ENCODE measurements around the gene MMP23B.

The MMP23B gene

DNA sequence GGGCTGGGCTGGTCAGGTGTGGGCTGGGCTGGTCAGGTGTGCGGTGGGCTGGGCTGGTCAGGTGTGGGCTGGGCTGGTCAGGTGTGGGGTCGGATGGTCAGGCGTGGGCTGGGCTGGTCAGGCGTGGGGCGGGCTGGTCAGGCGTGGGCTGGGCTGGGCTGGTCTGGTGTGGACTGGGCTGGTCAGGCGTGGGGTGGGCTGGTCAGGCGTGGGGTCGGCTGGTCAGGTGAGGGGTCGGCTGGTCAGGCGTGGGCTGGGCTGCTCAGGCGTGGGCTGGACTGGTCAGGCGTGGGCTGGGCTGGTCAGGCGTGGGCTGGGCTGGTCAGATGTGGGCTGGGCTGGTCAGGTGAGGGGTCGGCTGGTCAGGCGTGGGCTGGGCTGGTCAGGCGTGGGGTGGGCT, 26.2 kb upstream of the MMP23B start:
- peaks cover 28% of the 10 kb centered on the region for H3K27me3 Mint-ChIP-seq (ENCODE audit: low read depth)
- H3K36me3 Mint-ChIP-seq (ENCODE audit: low read depth): no peaks in the 10 kb centered on the region
- peaks cover 5% of the 10 kb centered on the region for H3K4me1 Mint-ChIP-seq
- no peak overlapping the region for H3K27ac Mint-ChIP-seq
- H3K9me3 Mint-ChIP-seq: no peaks in the 10 kb centered on the region
- TF ChIP-seq CTCF (IDR thresholded peaks at IDR 0.05; ENCODE audit: unreplicated experiment in 3 of 3): no peak
- no peak overlapping the region for H3K4me3 Mint-ChIP-seq

DNA sequence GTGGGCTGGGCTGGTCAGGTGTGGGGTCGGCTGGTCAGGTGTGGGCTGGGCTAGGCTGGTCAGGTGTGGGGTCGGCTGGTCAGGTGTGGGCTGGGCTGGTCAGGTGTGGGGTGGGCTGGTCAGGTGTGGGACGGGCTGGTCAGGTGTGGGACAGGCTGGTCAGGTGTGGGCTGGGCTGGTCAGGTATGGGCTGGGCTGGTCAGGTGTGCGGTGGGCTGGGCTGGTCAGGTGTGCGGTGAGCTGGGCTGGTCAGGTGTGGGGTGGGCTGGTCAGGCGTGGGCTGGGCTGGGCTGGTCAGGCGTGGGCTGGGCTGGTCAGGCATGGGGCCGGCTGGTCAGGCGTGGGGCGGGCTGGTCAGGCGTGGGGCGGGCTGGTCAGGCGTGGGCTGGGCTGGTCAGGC, 25.7 kb upstream of the MMP23B start:
- H3K9me3 Mint-ChIP-seq: no peaks in the 10 kb centered on the region
- H3K27ac Mint-ChIP-seq: no peak overlapping the region
- no peaks in the 10 kb centered on the region for H3K36me3 Mint-ChIP-seq (ENCODE audit: low read depth)
- no peak for TF ChIP-seq CTCF (IDR thresholded peaks at IDR 0.05; ENCODE audit: unreplicated experiment in 3 of 3)
- H3K4me1 Mint-ChIP-seq: peaks cover 11% of the 10 kb centered on the region
- no peak overlapping the region for H3K4me3 Mint-ChIP-seq
- H3K27me3 Mint-ChIP-seq (ENCODE audit: low read depth): peaks cover 24% of the 10 kb centered on the region

GRCh38 chr1:1609822-1610485, 22.0 kb upstream of the MMP23B start:
- H3K27ac Mint-ChIP-seq: no peak overlapping the region
- no peak overlapping the region for H3K4me3 Mint-ChIP-seq
- no peaks in the 10 kb centered on the region for H3K9me3 Mint-ChIP-seq
- H3K4me1 Mint-ChIP-seq: peaks cover 32% of the 10 kb centered on the region
- no peak for TF ChIP-seq CTCF (IDR thresholded peaks at IDR 0.05; ENCODE audit: unreplicated experiment in 3 of 3)
- H3K36me3 Mint-ChIP-seq (ENCODE audit: low read depth): no peaks in the 10 kb centered on the region
- no peaks in the 10 kb centered on the region for H3K27me3 Mint-ChIP-seq (ENCODE audit: low read depth)

DNA sequence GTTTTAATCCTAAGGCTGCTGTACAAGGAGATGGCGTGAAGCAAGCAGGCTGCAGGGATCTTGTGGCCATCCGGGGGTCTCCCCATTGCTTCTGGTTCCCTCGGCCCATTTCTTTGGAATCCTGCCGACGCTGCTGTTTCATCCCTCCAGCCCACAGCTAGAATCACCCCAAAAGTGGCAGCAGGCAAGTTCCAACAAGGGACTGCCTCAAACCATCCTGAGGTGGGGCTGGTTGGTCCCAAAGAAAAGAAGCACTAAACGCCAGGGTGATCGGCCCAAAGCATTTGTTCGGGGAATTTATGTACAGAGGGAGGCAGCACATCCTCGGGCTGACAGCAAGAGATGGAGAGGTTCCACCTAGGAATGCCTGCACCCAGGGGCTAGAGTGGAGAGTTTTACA, 21.2 kb upstream of the MMP23B start:
- Mint-ChIP-seq H3K27ac (peak overlapping the region in 2 of 3 experiments; percentile 80 to 82), H3K4me1 (peaks cover 32% of the 10 kb centered on the region), H3K9me3 (no peaks in the 10 kb centered on the region), H3K36me3 (ENCODE audit: low read depth) (no peaks in the 10 kb centered on the region), H3K27me3 (ENCODE audit: low read depth) (no peaks in the 10 kb centered on the region), H3K4me3 (peak overlapping the region; percentile 48 to 71 (median 67))
- no peak for TF ChIP-seq CTCF (IDR thresholded peaks at IDR 0.05; ENCODE audit: unreplicated experiment in 3 of 3)

- no peaks in the 10 kb centered on the region for H3K9me3 Mint-ChIP-seq
- H3K27me3 Mint-ChIP-seq (ENCODE audit: low read depth): no peaks in the 10 kb centered on the region
- peaks cover 32% of the 10 kb centered on the region for H3K4me1 Mint-ChIP-seq
- H3K4me3 Mint-ChIP-seq: peak overlapping the region; percentile 53 to 76 (median 75)
- no peak for TF ChIP-seq CTCF (IDR thresholded peaks at IDR 0.05; ENCODE audit: unreplicated experiment in 3 of 3)
- H3K36me3 Mint-ChIP-seq (ENCODE audit: low read depth): no peaks in the 10 kb centered on the region
- peak overlapping the region in 2 of 3 experiments; percentile 31 to 32 for H3K27ac Mint-ChIP-seq
Observed at GRCh38 chr1:1612104-1612400, 19.9 kb upstream of the MMP23B start.

DNA sequence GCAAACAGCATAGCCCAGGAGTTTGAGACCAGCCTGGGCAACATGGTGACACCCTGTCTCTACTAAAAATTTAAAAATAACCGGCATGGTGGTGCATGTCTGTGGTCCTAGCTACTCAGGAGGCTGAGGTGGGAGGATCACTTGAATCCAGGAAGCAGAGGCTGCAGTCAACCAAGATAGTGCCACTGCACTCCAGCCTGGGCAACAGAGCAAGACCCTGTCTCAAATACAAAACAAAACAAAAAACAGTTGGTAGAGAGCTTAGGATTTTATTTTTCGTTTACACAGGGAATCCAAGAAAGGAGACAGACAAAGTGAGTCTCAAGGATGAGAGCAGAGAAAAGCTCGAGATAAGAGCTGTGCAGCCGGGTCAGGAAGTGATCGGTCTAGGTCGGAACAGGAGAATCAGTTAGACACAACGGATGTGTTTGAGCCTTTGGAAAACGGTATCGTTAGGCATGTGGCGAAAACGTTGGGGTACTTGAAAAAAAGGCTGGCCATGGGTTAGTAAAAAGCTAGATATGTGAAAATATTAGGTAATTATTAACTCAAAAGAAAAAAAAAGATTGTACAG, 18.4 kb upstream of the MMP23B start:
- Mint-ChIP-seq H3K9me3 (no peaks in the 10 kb centered on the region), H3K27me3 (ENCODE audit: low read depth) (no peaks in the 10 kb centered on the region), H3K4me3 (peak overlapping the region; percentile 96 to 99 (median 97)), H3K4me1 (peaks cover 38% of the 10 kb centered on the region), H3K36me3 (ENCODE audit: low read depth) (no peaks in the 10 kb centered on the region), H3K27ac (peak overlapping the region; percentile 84 to 92 (median 92))
- no peak for TF ChIP-seq CTCF (IDR thresholded peaks at IDR 0.05; ENCODE audit: unreplicated experiment in 3 of 3)

All from nephron (organoid).